CD4-positive, alpha-beta T cell treated with Interleukin-12 subunit alpha and Interleukin-12 subunit beta, for 1 hour (primary cell): ENCODE measurements around the gene SLC1A7.
"Not testable (repeated sequence)": the region's sequence is repeated elsewhere in the genome, so short reads cannot be mapped to it uniquely, and the experiment has no call there.

Experiments used
- DNase-seq: peaks from one replicate; pipeline ENCODE4 v3.0.0-alpha.2; 2020

The SLC1A7 gene

DNA sequence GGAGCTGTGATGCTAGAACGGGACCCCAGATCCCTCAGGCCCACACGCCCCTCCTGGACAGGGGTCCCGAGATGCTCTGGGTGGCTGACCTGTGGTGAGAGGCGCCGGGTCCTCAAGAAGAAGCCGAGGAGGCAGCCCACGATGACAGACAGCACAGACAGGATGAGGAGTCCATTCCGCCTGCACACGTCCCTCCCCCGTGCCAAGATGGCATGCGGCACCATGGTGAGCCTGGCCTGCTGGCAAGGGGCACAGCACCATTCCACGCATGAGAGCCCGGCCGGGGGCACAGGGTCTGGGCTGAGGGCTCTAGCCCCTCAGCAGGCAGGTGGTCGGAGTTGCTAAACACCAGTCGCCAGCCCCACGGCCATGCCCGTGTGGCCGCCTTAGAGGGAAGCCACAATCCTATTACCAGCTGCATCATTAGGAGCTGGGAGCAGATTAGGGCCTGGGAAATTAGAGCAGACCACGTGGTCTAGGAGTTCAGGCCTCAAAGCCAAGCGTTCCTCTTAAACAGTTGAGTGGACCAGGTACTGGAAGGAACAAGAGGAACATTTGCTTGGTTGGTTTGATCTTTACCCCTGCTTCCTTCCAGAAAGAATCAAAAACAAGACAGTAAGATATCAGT, at the start of gene SLC1A7:
Gene SLC1A7, minus strand, starts transcription at position 413 of the 628 bp plus-strand sequence. Its CDS starts 189 bp downstream, at position 224.
- no peak for DNase-seq

DNA sequence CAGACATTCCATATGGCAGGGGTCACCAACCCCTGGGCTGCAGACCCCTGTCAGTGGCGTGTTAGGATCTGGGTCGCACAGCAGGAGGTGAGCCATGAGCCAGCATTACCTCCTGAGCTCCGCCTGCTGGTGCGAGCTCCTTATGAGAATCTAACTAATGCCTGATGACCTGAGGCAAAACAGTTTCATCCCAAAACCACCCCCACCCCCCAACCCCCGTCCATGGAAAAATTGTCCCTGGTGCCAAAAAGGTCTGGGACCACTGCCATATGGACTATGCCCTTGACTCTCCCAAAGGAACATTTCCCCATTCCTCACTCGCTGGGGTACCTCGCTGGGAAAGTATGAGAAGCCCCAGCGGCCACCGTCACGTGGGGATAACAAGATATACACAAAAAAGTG, 47.8 kb upstream of the SLC1A7 start:
- DNase-seq = no peak

DNA sequence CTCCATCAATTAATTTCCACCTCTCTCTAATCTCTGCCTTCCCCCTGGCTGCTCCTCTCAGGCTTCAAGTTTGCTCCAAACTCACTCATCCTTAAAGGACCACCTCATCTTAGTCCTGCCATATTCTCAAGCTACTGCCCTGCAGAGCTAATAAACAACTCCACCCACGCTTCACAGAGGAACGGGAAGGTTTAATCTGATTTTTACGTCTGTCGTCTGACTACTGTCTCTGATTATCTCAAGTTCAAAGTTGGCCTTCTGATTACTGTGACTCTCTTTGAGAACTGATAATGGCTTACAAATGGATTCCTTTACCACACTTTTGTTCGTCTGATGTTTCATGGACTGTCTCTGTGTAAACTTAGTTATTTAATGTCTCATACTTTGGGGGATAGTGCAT, 46.6 kb upstream of the SLC1A7 start:
- DNase-seq = no peak

DNA sequence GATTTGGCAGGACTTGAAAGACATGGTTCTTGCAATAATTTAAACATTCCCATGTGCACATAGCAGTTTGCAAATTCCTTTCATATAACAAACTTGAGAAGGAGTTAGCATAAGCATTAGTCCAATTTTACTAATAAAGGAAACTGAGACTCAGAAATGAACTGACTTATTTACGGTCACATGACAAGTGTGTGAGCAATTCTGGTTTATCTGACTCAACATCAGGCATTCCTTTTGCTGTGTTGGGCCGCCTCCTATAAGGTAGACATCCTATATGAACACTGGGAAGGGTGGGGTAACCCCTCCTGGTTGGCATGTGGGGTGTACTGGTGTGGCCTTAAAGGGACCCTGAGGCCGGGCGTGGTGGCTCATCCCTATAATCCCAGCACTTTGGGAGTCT, 45.7 kb upstream of the SLC1A7 start:
- DNase-seq = no peak

DNA sequence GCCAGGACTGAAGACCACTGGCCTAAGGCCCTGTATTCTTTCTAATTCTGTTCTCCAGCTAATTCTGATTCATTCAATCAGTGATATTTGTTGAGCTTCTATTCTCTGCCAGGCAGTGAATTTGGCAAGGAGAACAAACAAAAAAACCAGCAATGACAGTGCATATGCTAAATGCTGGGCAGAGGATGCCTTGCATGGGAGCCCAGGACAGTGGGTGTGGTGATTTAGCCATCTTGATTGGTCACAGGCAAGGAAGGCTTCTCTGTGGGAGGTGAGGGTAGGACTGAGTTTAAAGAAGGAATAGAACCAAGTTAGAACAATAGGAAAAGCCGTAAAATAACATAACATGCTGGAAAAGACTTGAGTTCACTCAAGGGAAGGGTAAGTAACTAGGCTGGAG, 45.0 kb upstream of the SLC1A7 start:
- no peak for DNase-seq

DNA sequence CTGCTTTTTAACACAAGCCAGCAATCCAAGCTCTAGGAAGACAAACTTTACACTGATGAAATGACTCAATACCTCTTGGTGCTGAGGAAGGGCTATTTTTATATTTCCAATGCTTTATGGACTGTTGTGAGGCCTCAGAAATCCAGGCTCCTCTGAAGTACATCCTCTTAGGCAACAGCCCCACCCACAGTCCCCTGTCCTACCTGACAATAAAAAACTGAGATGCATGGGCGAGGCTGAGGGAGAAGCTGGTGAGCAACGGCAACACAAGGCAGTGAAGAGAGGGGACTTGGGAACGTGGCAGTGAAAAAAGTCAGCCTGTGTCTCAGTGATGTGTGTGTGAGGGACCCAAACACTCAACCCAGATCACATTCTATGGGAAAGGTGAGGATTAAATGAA, 44.1 kb upstream of the SLC1A7 start:
- no peak for DNase-seq

DNA sequence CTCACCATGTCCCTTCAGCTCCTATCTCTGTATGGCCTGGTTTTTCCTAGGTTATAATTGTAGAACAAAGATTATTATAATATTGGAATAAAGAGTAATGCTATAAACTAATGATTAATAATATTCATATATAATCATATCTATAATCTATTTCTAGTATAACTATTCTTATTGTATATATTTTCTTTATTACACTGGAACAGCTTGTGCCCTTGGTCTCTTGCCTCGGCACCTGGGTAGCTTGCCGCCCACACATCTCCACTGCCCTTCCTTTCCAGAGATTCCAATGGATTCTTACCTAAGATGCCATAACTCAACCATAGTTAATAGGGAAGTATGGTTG, 43.5 kb upstream of the SLC1A7 start:
- DNase-seq = not testable (repeated sequence)

DNA sequence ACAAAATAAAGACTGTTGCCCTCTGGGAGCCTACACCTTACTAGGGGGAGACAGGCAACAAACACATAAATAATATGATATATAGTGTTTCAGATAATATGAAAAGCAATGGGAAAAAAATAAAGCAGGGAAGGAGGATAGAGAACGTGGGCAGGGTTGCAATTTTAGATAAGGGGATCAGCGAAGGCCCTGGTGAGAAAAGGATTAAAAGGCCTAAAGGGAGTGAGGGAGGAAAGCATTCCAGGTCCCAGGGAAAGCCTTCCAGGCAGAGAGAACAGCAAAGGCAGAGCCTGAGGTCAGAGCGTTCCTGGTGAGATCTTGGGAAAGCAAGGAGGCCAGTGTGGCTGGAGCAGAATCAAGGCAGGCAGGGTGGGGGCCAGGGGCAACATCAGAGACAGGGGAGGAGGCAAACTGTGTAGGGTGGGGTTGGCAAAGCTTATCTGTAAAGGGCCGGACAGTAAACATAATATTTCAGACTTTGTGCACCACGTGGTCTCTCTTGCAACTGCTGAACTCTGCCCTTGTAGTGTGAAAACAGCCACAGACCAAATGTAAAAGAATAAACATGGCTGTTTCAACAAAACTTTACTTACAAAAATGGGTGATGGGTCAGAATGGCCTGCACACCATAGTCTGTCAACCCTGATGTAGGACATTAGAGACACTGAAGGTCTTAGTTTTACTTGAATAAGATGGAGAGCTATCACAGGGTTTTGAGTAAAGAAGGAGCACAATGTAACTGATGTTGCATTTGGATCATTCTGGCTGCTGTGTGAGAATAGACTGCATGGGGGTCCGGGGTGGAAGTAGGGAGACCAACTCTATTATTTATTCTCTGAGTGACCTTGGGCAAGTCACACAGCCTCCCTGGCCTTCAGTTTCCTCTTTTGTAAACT, 40.9 kb upstream of the SLC1A7 start:
- DNase-seq = no peak

DNA sequence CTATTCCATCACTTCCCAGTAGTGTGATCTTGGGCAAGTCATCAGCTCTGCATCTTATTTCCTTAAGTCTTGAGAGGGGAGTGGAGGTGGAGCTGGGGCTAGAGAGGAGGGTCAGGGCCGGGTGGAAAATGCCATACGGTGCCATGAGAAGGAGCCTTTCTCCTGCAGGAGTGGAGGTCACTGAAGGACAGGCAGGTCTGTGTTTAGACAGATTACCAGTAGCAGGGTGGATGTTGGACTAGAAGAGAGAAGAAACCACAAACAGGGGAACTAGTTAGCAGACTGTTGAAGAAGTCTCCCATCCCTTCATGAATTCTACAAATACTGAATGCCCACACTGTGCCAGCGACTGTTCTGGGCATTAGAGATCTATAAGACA, 40.3 kb upstream of the SLC1A7 start:
- no peak for DNase-seq

DNA sequence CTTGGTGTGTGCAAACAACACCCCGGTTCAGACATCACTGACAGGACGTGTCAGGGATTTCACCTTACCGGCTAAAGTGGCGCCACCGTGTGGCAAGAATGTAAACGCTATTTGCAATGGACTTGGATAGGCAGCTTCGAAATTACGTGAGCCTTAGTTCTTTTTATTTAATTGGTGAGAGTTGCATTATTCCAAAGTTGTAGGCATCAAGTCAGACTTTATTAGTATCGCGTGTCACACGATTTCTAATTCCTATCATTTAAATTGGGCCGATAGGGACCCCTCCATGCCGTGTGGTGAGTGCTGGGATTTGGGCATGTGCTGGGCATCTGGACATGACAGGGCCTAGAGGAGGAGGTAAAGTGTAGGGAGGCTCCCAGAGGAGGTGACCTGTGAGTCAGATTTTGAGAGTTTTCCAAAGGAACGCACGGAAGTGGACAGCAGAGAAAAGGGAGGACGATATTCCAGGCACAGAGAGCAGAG, 39.7 kb upstream of the SLC1A7 start:
- peak; percentile 81 for DNase-seq

DNA sequence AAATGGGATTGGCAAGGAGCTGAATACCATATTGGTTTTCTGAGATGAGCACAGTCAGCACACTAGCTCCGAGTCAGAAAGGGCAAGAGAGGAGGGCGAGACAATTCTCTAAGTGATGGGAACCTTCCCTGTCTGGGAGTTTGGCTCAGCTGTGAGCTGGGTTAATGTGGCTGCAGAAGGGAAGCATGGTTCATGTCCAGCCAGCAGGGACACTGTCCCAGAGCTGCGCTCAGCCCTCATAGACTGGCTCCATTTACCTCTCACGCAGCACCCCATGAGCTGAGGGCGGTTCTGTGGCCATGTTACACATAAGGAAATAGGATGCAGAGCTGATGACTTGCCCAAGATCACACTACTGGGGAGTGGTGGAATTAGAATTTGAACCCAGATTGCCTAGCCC, 38.5 kb upstream of the SLC1A7 start:
- no peak for DNase-seq

DNA sequence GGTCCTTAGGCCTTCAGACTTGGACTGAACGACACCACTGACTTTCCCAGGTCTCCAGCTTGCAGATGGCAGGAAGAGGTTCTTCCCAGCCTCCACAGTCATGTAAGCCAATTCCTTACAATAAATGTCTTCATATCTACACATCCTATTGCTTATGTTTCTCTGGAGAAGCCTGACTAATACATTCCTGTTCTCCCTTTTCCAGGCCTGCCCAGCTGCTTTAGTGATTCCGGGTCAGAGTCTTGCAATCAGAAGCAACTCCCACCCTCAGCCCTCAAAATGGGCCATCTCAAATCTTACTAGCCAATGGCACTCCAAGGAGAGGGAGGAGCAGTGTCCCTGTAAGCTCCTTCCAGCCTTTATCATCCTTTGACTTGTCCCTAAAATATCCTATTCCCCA, 37.8 kb upstream of the SLC1A7 start:
- DNase-seq = no peak

DNA sequence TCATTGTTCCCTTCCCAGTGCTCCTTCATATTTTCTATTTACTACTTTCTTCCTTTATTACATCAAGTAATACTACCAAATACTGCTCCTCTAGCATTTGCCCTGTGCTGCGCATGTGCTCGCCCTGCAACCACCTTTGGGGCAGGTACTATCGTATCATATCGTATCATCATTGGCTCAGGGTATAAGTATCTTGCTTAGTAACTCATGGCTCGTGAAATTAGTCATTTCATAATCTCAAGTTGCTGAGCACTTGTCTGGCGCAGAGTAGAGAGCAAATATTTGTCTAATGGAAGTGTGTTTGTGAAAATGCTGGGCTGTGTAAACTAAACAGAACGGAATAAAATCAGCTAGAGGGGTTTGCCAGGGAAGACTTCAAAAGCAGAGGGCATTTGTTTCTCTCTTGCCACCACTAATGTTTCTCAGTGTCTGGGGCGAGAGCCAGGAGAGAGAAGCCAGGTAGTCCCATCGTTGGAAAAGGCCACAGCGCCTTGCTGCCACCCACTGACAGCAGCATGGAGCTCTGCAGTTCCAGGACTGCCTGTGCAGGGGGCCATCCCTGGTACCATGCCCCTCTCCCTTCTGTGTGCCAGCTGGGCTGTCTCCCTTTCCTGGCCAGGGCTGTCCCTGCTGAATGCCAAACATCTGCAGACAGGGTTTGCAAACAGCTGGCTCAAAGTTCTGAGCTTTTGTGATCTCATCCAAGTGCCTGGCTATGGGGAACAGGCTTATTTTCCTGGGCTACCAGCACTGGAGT, 34.2 kb upstream of the SLC1A7 start:
- no peak for DNase-seq

DNA sequence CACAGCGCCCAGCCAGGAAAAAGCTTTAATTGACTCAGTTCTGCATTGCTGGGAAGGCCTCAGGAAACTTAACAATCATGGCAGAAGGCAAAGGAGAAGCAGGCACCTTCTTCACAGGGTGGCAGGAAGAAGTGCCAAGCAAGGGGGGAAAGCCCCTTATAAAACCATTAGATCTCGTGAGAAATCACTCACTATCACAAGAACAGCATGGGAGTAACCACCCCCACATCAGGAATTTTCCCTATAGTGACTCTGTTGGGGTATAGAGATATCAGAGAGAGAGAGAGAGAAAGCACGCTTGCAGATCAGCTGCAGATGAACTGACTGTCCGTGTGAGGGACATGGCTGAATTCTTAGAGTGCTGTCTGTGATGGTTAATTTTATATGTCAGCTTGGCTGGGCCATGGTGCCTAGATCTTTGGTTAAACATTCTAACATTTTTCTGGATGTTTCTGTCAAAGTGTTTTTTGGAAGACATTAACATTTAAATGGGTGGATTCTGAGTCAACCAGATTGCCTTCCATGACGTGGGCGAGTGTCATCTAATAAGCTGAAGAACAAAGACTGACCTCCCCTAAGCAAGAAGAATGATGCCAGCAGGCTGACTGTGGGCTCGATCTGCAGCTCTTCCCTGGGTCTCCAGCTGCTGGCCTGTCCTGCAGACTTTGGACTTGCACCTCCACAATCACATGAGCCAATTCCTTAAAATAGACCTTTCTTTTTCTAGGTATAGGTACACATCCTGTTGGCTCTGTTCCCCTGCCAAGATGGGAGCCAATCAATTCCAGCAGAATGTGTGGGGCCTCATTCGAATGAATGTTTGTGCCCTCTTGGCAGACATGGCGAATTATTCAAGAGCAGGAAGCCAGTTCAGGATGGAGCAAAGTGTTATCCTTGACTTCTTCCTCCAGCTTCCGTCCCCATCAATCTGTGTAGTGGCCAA, 32.8 kb upstream of the SLC1A7 start:
- DNase-seq = no peak

DNA sequence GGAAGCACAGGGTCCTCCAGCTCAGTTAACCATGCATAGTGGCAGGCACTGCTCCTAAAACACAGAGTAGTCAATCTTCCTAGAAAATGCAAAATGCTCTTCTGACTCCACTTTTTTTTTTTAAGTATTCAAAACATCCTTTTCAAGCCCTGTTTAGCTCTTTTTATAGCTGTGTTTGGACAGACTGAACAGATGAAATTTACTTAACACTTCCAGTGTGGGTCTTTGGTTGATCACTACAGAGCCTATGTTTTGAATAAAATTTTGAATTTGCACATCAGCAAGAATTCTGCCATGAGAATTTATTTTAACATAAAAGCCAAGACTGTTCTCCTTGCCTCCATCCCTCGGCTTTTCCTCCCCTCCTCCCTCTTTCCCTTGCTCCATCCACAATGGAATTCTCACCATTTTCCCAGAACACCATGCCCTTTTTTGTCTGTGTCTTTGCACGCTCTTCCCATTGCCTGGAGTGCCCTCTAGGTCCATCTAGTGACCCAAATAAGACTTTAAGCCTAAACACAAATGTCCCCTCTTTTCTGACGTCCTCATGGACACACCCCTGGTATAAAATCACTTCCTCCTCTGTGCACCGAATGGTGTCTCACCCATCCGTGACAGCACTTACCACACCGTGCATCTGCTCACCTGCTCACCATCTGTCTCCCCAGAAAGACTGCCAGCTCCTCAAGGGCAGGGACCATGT, 30.1 kb upstream of the SLC1A7 start:
- DNase-seq = peak; percentile 5

DNA sequence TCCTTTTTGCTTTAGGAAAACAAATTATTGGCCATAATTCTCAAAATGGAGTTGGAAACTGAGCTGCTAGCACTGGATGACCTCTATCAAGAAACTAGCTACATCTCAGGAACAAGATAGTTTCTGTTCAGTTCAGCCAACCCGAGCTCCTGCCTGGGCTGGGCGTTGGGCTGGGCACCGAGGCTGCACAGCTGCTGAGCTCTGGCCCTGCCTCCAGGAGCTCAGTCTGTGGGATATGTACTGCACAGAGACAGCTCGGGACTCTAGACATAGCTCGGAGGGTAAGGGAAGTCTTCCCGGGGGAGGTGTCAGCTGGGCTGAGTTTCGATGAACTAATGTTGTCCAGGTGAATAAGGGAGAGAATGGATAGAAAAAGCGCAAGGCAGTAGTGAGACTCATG, 24.5 kb upstream of the SLC1A7 start:
- no peak for DNase-seq

DNA sequence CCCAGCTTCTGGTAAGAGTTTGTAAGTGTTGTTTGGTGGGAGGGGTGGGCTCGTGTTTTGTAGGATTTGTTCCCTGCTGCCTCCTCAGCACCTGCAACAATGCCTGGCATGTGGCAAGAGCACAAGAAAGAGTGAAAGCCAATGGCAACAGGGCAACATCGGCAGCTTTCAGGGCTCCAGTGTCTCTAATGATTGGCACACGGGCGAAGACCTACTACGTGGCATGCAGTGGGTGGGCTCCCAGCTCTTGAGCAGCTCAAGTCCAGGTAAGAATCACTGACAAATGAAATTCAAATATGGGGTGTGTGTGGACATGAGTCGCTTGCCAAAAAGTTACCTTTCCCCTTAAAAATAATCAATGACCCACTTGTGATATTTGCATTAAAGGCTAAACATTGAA, 23.9 kb upstream of the SLC1A7 start:
- no peak for DNase-seq

DNA sequence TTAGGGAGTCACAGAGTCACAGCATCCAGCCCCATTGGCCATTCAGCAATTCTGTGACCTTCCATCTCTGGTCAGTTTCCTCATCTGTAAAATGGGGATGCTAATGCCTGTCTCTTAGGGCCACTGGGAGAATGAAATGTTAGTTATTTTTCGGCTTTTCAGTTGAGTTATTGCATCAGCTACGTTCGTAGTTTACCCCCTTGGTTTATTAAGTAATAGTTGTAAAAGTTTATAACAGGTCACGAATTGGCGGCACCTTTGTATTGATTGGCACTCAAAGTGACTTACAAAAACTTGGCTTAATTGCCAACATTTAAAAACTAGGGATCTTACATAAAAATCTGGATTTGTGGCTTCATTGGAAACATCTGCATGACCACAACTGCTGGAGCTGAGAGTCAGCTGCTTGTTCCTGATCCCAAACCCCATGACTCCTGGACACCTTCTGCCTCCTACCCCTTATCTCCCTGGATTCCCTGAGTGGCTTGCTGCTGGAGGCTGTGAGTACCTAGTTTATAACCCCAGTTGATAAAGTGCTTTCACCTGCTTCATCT, 23.0 kb upstream of the SLC1A7 start:
- DNase-seq = no peak

DNA sequence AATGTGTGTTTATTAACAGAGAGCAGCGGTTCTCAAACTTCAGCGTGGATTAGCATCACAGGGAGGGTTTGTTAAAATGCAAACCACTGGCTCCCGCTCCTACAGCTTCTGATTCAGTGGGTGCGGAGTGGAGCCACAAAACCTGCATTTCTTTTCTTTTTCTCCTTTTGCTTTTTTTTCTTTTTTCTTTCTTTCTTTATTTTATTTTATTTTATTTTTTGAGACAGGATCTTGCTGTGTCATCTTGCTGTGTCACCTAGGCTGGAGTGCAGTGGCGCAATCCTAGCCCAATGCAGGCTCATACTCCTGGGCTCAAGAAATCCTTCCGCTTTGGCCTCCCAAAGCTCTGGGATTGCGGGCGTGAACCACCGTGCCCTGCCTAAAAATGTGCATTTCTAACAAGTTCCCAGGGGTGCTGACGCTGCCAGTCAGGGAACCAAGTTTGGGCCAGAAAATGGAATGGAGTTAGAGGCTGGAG, 20.9 kb upstream of the SLC1A7 start:
- DNase-seq = no peak

DNA sequence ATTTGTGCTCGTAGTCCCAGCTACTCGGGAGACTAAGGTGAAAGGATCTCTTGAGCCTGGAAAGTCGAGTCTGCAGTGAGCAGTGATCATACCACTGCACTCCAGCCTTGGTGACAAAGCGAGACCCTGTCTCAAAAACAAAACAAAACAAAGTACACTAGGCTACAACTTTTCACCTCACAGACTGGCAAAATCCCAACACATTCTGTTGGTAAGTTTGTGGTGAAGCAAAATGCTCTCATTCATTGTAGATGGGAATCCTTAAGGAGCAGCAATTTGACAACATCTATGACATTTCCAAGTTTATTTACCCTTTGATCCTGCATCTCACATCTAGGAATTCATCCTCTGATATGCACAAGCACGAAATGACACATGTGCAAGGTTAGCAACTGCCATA, 20.2 kb upstream of the SLC1A7 start:
- DNase-seq = no peak

DNA sequence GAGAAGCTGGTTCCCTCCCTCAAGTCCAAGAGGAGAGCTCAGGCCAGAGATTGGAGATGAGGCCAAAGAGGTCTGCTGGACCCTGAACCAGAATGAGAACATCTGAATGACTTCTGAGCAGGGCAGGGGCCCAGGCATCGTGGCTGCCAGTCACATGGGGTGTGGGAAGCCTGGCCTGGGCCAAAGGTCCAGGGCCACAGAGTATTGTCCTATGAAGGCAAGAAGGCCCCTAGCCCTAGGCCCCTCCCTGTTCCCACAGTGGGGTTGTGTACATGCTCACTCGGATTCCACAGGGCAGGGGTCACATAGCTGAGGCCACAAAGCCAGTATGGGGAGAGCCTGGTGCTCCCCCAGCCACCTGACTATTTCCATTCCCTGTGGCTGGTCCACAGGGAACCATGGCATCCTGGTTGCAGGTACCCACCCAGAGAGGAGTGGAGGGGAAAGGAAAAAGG, 18.5 kb upstream of the SLC1A7 start:
- DNase-seq = no peak
